Forelimb muscle (tissue), 1 donor: ENCODE data around the gene STX3. TPM values are rescaled to one million over a fixed set of nuclear protein-coding genes. Genes with fewer than 3 reads are reported as not detected.
"Not testable (repeated sequence)": the region's sequence is repeated elsewhere in the genome, so short reads cannot be mapped to it uniquely, and the experiment has no call there.

Experiments
- DNase-seq: peaks from one replicate; pipeline ENCODE4 v3.0.0-alpha.2; 2013; ENCODE audit warnings: low read depth
- polyA plus RNA-seq: library from polyadenylated mRNA; unstranded; fragments of 120-200 nt; gene quantifications from one replicate; pipeline ENCODE4 v1.2.1, GENCODE V29; 2013; ENCODE audit not compliant: insufficient read length

STX3 gene
- polyA plus RNA-seq, 1 donor = 4.7 TPM

GRCh38 chr11:59791639-59792038 lies 36.5 kb downstream of the STX3 start:
- DNase-seq = no peak

GRCh38 chr11:59792507-59792906 lies 37.3 kb downstream of the STX3 start:
- no peak for DNase-seq

GRCh38 chr11:59794417-59794816 lies 39.2 kb downstream of the STX3 start:
- no peak for DNase-seq

- DNase-seq = no peak
Measured at GRCh38 chr11:59800390-59801025, 45.3 kb downstream of the STX3 start.

GRCh38 chr11:59801160-59801706 lies 46.1 kb downstream of the STX3 start:
- DNase-seq = no peak

GRCh38 chr11:59801981-59802638 lies 46.9 kb downstream of the STX3 start:
- no peak for DNase-seq

GRCh38 chr11:59802639-59803176 lies 47.5 kb downstream of the STX3 start:
- DNase-seq = peak; percentile 36

GRCh38 chr11:59804061-59804460 lies 48.9 kb downstream of the STX3 start:
- no peak for DNase-seq

- DNase-seq = no peak
Measured at GRCh38 chr11:59807047-59807610, 52.0 kb downstream of the STX3 start.

- peak; percentile 56 for DNase-seq
Measured at GRCh38 chr11:59810189-59810910, 55.2 kb downstream of the STX3 start, which contains the start of gene MRPL16. Gene MRPL16 (minus strand): TSS chr11:59810778. CDS start chr11:59810658, 120 bp downstream.

- DNase-seq = no peak
Measured at GRCh38 chr11:59810911-59811259, 55.7 kb downstream of the STX3 start.

- DNase-seq = no peak
Measured at GRCh38 chr11:59812220-59812619, 57.0 kb downstream of the STX3 start.

- DNase-seq = no peak
Measured at GRCh38 chr11:59813364-59813763, 58.2 kb downstream of the STX3 start.

GRCh38 chr11:59814021-59814420 lies 58.8 kb downstream of the STX3 start:
- no peak for DNase-seq

- no peak for DNase-seq
Measured at GRCh38 chr11:59815754-59816153, 60.6 kb downstream of the STX3 start.

GRCh38 chr11:59816434-59816833 lies 61.3 kb downstream of the STX3 start:
- DNase-seq = not testable (repeated sequence)

- DNase-seq = no peak
Measured at GRCh38 chr11:59818572-59818971, 63.4 kb downstream of the STX3 start.

GRCh38 chr11:59822989-59823566 lies 67.9 kb downstream of the STX3 start:
- DNase-seq = no peak

- no peak for DNase-seq
Measured at GRCh38 chr11:59829358-59829757, 74.2 kb downstream of the STX3 start.

- no peak for DNase-seq
Measured at GRCh38 chr11:59833602-59834001, 78.4 kb downstream of the STX3 start.

GRCh38 chr11:59839615-59840014 lies 84.4 kb downstream of the STX3 start:
- no peak for DNase-seq

- no peak for DNase-seq
Measured at GRCh38 chr11:59841514-59841913, 86.3 kb downstream of the STX3 start.
